Transverse colon (tissue), 4 donors: ENCODE data around the gene GTF2F2. TPM values are rescaled to one million over a fixed set of nuclear protein-coding genes. Genes with fewer than 3 reads are reported as not detected.

Source experiments
- DNase-seq: peaks from one replicate; pipeline ENCODE4 v3.0.0-alpha.2; 2019
- H3K27ac ChIP-seq, 4 donors: fragments of 200-600 bp; sonication (generic); 2 replicates each; pipeline ENCODE4 v1.5.1; 2016 to 2018; ENCODE audit warnings: inconsistent platforms in 4 of 4
- H3K27me3 ChIP-seq: fragments of 200-600 bp; sonication (generic); 2 replicates; pipeline ENCODE4 v1.5.1; 2017; ENCODE audit warnings: inconsistent platforms
- H3K36me3 ChIP-seq, 4 donors: fragments of 200-600 bp; sonication (generic); 2 replicates each; pipeline ENCODE4 v1.5.1; 2017 to 2019; ENCODE audit warnings: inconsistent platforms in 4 of 4
- H3K4me1 ChIP-seq, 4 donors: fragments of 200-600 bp; sonication (generic); 2 replicates each; pipeline ENCODE4 v1.5.1; 2017 to 2020; ENCODE audit warnings: inconsistent platforms in 4 of 4
- H3K4me3 ChIP-seq, 4 donors: fragments of 200-600 bp; sonication (generic); 1 replicate in 1 of 4; 2 replicates in 3 of 4; pipeline versions ENCODE4 v1.5.1 to v1.6.1; 2017 to 2019; ENCODE audit warnings: inconsistent platforms in 4 of 4
- H3K9me3 ChIP-seq, 2 donors: fragments of 200-600 bp; sonication (generic); 2 replicates each; pipeline ENCODE4 v1.5.1; 2017 to 2019; ENCODE audit warnings: inconsistent platforms in 2 of 2
- CTCF ChIP-seq, 5 experiments: fragments of 200-600 bp in 3 of 5; fragments of 450-650 bp in 2 of 5; sonication (generic) in 3 of 5; IDR thresholded peaks; 1 replicate in 2 of 5; 2 replicates in 3 of 5; pipeline ENCODE4 v1.5.1; 2016 to 2017; ENCODE audit warnings: antibody characterized with exemption in 5 of 5, inconsistent platforms in 3 of 5, mild to moderate bottlenecking in 2 of 5, moderate library complexity in 1 of 5
- EP300 ChIP-seq: sonication (generic); formaldehyde crosslinking; IDR thresholded peaks from one replicate; pipeline ENCODE4 v1.6.1; 2017; ENCODE audit warnings: antibody characterized with exemption, low read depth
- POLR2A ChIP-seq: fragments of 450-650 bp; IDR thresholded peaks from one replicate; pipeline ENCODE4 v1.6.1; 2016; ENCODE audit warnings: antibody characterized with exemption, mild to moderate bottlenecking, moderate library complexity
- POLR2AphosphoS5 ChIP-seq, 3 donors: sonication (generic); formaldehyde crosslinking; IDR thresholded peaks; one replicate each; pipeline ENCODE4 v1.6.1; 2016; ENCODE audit warnings: antibody characterized with exemption in 3 of 3
- WGBS, 2 donors: methylation state at CpG; one replicate each; pipeline ENCODE4 v1.1.5; 2018; ENCODE audit warnings: low coverage in 1 of 2; 5-methylcytosine and 5-hydroxymethylcytosine counted together
- in situ Hi-C, 4 donors: fragments of 200-750 bp; cut with MboI; loops; one replicate each; pipeline versions ENCODE4 v1.15.0 to v1.15.1; 2017; ENCODE audit warnings: low sequenced_read_pairs in 3 of 4, low pct_ligation_motif_present in 1 of 4, low pct_unique_long_range_greater_than_20kb in 1 of 4
- intact Hi-C: fragments of 100-400 bp; cut with DNase I; formaldehyde crosslinking; loops from one replicate; pipeline ENCODE4 v1.15.1; 2023; ENCODE audit warnings: low total_unique reads
- total RNA-seq, 4 donors: library from RNA; depleted of rRNA; stranded (reverse); fragments of >200 nt; gene quantifications; one replicate each; pipeline ENCODE4 v1.1.0, GENCODE V29; 2016

Gene GTF2F2
- total RNA-seq, 4 donors from 2014 or later = 6.8 to 23.8 (median 13.5) TPM

- in situ Hi-C loops = no loop called here
- H3K4me1 ChIP-seq = peaks cover 0 to 18% (median 6%) of the 10 kb centered on the region in 4 donors
- TF ChIP-seq CTCF (IDR thresholded peaks at IDR 0.05) (no peak), POLR2A (no peak), POLR2AphosphoS5 (IDR thresholded peaks at IDR 0.05) (no peak), EP300 (no peak)
- 50 to 53% methylated on average over 4 of the region's 4 CpGs for WGBS, 2 donors
- H3K9me3 ChIP-seq = no peaks in the 10 kb centered on the region
- intact Hi-C loops = no loop called here
- no peak for DNase-seq
- no peaks in the 10 kb centered on the region for H3K36me3 ChIP-seq
- no peak overlapping the region for H3K4me3 ChIP-seq
- no peaks in the 10 kb centered on the region for H3K27me3 ChIP-seq
- peak overlapping the region in 2 of 4 donors; percentile 4 to 51 for H3K27ac ChIP-seq
These were observed 99.6 kb downstream of the GTF2F2 start for GRCh38 chr13:45219938-45220375.

GRCh38 chr13:45220403-45220802, 100.1 kb downstream of the GTF2F2 start:
- no peaks in the 10 kb centered on the region for H3K9me3 ChIP-seq
- H3K27ac ChIP-seq = peak overlapping the region in 1 of 4 donors; percentile 4
- H3K27me3 ChIP-seq = no peaks in the 10 kb centered on the region
- intact Hi-C loops = no loop called here
- H3K36me3 ChIP-seq = no peaks in the 10 kb centered on the region
- in situ Hi-C loops = no loop called here
- TF ChIP-seq CTCF (IDR thresholded peaks at IDR 0.05) (no peak), POLR2AphosphoS5 (IDR thresholded peaks at IDR 0.05) (no peak), EP300 (no peak), POLR2A (no peak)
- H3K4me1 ChIP-seq = peaks cover 0 to 18% (median 6%) of the 10 kb centered on the region in 4 donors
- WGBS, 2 donors = 91% methylated on average over 4 of the region's 4 CpGs; no CpG with 5 or more reads in 1 of the 2 donors
- no peak overlapping the region for H3K4me3 ChIP-seq
- DNase-seq = no peak

GRCh38 chr13:45222516-45222915, 102.2 kb downstream of the GTF2F2 start:
- no peak overlapping the region for H3K27ac ChIP-seq
- no peaks in the 10 kb centered on the region for H3K36me3 ChIP-seq
- no peak overlapping the region for H3K4me3 ChIP-seq
- H3K9me3 ChIP-seq = no peaks in the 10 kb centered on the region
- WGBS, 2 donors = 84% methylated on average over 3 of the region's 3 CpGs; no CpG with 5 or more reads in 1 of the 2 donors
- intact Hi-C loops (no loop called here), in situ Hi-C loops (no loop called here)
- peaks cover 0 to 18% (median 6%) of the 10 kb centered on the region in 4 donors for H3K4me1 ChIP-seq
- no peaks in the 10 kb centered on the region for H3K27me3 ChIP-seq
- TF ChIP-seq EP300 (no peak), CTCF (IDR thresholded peaks at IDR 0.05) (no peak)
- DNase-seq = no peak

- H3K36me3 ChIP-seq = no peaks in the 10 kb centered on the region
- no peaks in the 10 kb centered on the region for H3K9me3 ChIP-seq
- intact Hi-C loops = no loop called here
- no peak overlapping the region for H3K4me3 ChIP-seq
- H3K27me3 ChIP-seq = no peaks in the 10 kb centered on the region
- no peak overlapping the region for H3K27ac ChIP-seq
- WGBS, 2 donors = 100% methylated on average over 1 of the region's 1 CpG; no CpG with 5 or more reads in 1 of the 2 donors
- TF ChIP-seq CTCF (IDR thresholded peaks at IDR 0.05) (no peak), EP300 (no peak), POLR2AphosphoS5 (IDR thresholded peaks at IDR 0.05) (no peak), POLR2A (no peak)
- in situ Hi-C loops = no loop called here
- H3K4me1 ChIP-seq = peaks cover 0 to 18% (median 6%) of the 10 kb centered on the region in 4 donors
- no peak for DNase-seq
These were observed 102.6 kb downstream of the GTF2F2 start for GRCh38 chr13:45222919-45223318.
